ENCODE results near the gene PTPRN2. TPM values are rescaled to one million over a fixed set of nuclear protein-coding genes. Genes with fewer than 3 reads are reported as not detected.

The PTPRN2 gene
- total RNA-seq, 1 experiment from 2014 or later: 2.1 TPM

- DNase-seq (ENCODE audit: low read depth, low spot score): no peak
- Histone ChIP-seq H3K4me3 (replicated peaks in 1 of 2; ENCODE audit: low read depth in 1 of 2, low read length in 2 of 2) (no peak overlapping the region), H4K20me1 (ENCODE audit: insufficient read depth) (no peaks in the 10 kb centered on the region), H3K4me1 (ENCODE audit: control insufficient read depth in 1 of 2, insufficient read depth in 2 of 2, low read length in 2 of 2) (no peaks in the 10 kb centered on the region), H3K27me3 (ENCODE audit: insufficient read depth, low read length) (no peaks in the 10 kb centered on the region), H3K9me2 (ENCODE audit: insufficient read depth) (no peaks in the 10 kb centered on the region), H3K4me2 (ENCODE audit: low read length) (no peak overlapping the region), H3K79me2 (ENCODE audit: insufficient read depth, low read length) (no peaks in the 10 kb centered on the region), H3K36me3 (ENCODE audit: control insufficient read depth in 1 of 2, insufficient read depth in 2 of 2, low read length in 2 of 2) (no peaks in the 10 kb centered on the region), H3K9ac (ENCODE audit: low read length) (no peak overlapping the region), H3K27ac (ENCODE audit: low read depth, low read length) (no peak overlapping the region), H3K9me3 (ENCODE audit: control insufficient read depth in 1 of 2, insufficient read depth in 1 of 2, low read depth in 1 of 2, low read length in 2 of 2) (peaks cover 0 to 3% of the 10 kb centered on the region in 2 experiments; a peak in 1 of 4 replicates), H2AFZ (ENCODE audit: low read depth, low read length, poor library complexity, severe bottlenecking) (no peak overlapping the region)
- ATAC-seq: no peak
- ChIA-PET RAD21 (ENCODE audit: low non-redundant PET in 1 of 2, low total read pairs in 2 of 2, uncharacterized antibody in 2 of 2, unreplicated experiment in 2 of 2) (no interaction called here), POLR2A (no interaction called here), CTCF (no interaction called here)
- BruUV-seq (replicated peaks): no TSS peak
- no peak for TF ChIP-seq POLR2AphosphoS5 (IDR thresholded peaks at IDR 0.05; ENCODE audit: low read depth, low read length)
- intact Hi-C loops (cut with micrococcal nuclease): no loop called here
Observed at GRCh38 chr7:158289231-158289630, 298.4 kb downstream of the PTPRN2 start.

- Histone ChIP-seq H3K9ac (ENCODE audit: low read length) (no peak overlapping the region), H3K79me2 (ENCODE audit: insufficient read depth, low read length) (no peaks in the 10 kb centered on the region), H3K27me3 (ENCODE audit: insufficient read depth, low read length) (no peaks in the 10 kb centered on the region), H3K27ac (ENCODE audit: low read depth, low read length) (no peak overlapping the region), H3K9me3 (ENCODE audit: control insufficient read depth in 1 of 2, insufficient read depth in 1 of 2, low read depth in 1 of 2, low read length in 2 of 2) (peaks cover 0 to 3% of the 10 kb centered on the region in 2 experiments; a peak in 1 of 4 replicates), H3K4me3 (replicated peaks in 1 of 2; ENCODE audit: low read depth in 1 of 2, low read length in 2 of 2) (no peak overlapping the region), H3K4me1 (ENCODE audit: control insufficient read depth in 1 of 2, insufficient read depth in 2 of 2, low read length in 2 of 2) (no peaks in the 10 kb centered on the region), H3K9me2 (ENCODE audit: insufficient read depth) (no peaks in the 10 kb centered on the region), H3K36me3 (ENCODE audit: control insufficient read depth in 1 of 2, insufficient read depth in 2 of 2, low read length in 2 of 2) (no peaks in the 10 kb centered on the region), H4K20me1 (ENCODE audit: insufficient read depth) (no peaks in the 10 kb centered on the region), H2AFZ (ENCODE audit: low read depth, low read length, poor library complexity, severe bottlenecking) (no peak overlapping the region), H3K4me2 (ENCODE audit: low read length) (no peak overlapping the region)
- no peak for DNase-seq (ENCODE audit: low read depth, low spot score)
- ChIA-PET POLR2A (no interaction called here), RAD21 (ENCODE audit: low non-redundant PET in 1 of 2, low total read pairs in 2 of 2, uncharacterized antibody in 2 of 2, unreplicated experiment in 2 of 2) (no interaction called here), CTCF (no interaction called here)
- BruUV-seq (replicated peaks): no TSS peak
- no peak for ATAC-seq
- TF ChIP-seq YY1 (IDR thresholded peaks at IDR 0.05; ENCODE audit: extremely low read depth, insufficient replicate concordance, low read depth, low read length) (no peak), CTCF (IDR thresholded peaks at IDR 0.05 in 2 of 3, conservative IDR thresholded peaks at IDR 0.05 in 1 of 3; ENCODE audit: borderline replicate concordance in 1 of 3, insufficient read depth in 1 of 3, low read depth in 2 of 3, low read length in 2 of 3) (no peak), ZNF274 (IDR thresholded peaks at IDR 0.05; ENCODE audit: low read depth, low read length) (no peak), MAX (IDR thresholded peaks at IDR 0.05) (no peak), EZH2 (IDR thresholded peaks at IDR 0.05) (no peak), EGR1 (IDR thresholded peaks at IDR 0.05; ENCODE audit: low read depth) (no peak), POLR2AphosphoS5 (IDR thresholded peaks at IDR 0.05; ENCODE audit: low read depth, low read length) (no peak), POLR2A (IDR thresholded peaks at IDR 0.05; ENCODE audit: borderline replicate concordance, extremely low read depth, insufficient read depth, insufficient read length) (no peak), SP1 (IDR thresholded peaks at IDR 0.05; ENCODE audit: low read depth) (no peak), ATF3 (IDR thresholded peaks at IDR 0.05) (no peak), REST (IDR thresholded peaks at IDR 0.05; ENCODE audit: low read depth) (no peak), ZFX (IDR thresholded peaks at IDR 0.05) (no peak), SIN3A (IDR thresholded peaks at IDR 0.05; ENCODE audit: low read depth) (no peak), ELF1 (IDR thresholded peaks at IDR 0.05; ENCODE audit: borderline replicate concordance, low read depth) (no peak), EZH2phosphoT487 (IDR thresholded peaks at IDR 0.05; ENCODE audit: borderline replicate concordance) (no peak)
- intact Hi-C loops (cut with micrococcal nuclease): no loop called here
Observed at GRCh38 chr7:158286210-158286609, 301.4 kb downstream of the PTPRN2 start.
